Measurements from ENCODE around the gene MARK1. TPM values are rescaled to one million over a fixed set of nuclear protein-coding genes. Genes with fewer than 3 reads are reported as not detected.

MARK1 gene
- total and polyA plus RNA-seq, 9 of the 15 experiments (the other 6 are each of a cell fraction or from before 2014, with no cell fraction given) = not detected

DNA sequence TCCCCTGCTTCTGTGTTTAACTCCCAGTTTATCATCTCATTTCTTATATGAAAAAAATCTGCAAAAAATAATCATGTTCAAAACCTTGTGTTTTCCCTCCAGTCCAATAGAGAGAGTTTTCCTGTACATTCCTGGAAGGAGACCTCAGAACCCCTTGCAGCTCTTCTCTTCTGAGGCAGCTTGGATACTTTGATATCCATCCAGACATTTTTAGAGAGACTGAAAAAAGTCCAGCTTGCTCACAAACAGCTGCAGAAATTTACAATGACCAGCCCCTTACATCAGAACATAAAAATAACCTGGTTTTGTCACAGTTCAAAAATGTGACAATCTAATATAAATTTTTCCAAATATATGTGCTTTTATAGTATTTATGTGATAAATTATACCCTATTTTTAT is 88.9 kb downstream of the MARK1 start:
- no peak for FAIRE-seq
- ChIA-PET CTCF (ENCODE audit: low intra/inter-chr PET ratio) (no interaction called here), POLR2A (no interaction called here)
- no TSS peak for BruUV-seq (replicated peaks)
- no peak overlapping the region for H3K27ac ChIP-seq (ENCODE audit: extremely low read depth, low read depth, low read length)
- H3K9ac ChIP-seq (ENCODE audit: insufficient read depth in 1 of 2, low read depth in 2 of 2, low read length in 2 of 2) = no peak overlapping the region
- intact Hi-C loops (cut with micrococcal nuclease) (no loop called here), in situ Hi-C loops (cut with MboI) (no loop called here)
- no peak for ATAC-seq
- no peak overlapping the region for H3K4me2 ChIP-seq (ENCODE audit: insufficient read depth, low read length)
- no peak overlapping the region for H2AFZ ChIP-seq (ENCODE audit: low read depth, low read length)
- no peaks in the 10 kb centered on the region for H3K36me3 ChIP-seq (ENCODE audit: control insufficient read depth, insufficient read depth, low read length)
- no peaks in the 10 kb centered on the region for H4K20me1 ChIP-seq (replicated peaks; ENCODE audit: control insufficient read depth, insufficient read depth, low read length)
- H3K9me1 ChIP-seq (ENCODE audit: control insufficient read depth, insufficient read depth, low read length) = no peaks in the 10 kb centered on the region
- H3K4me1 ChIP-seq (replicated peaks in 1 of 2; ENCODE audit: control insufficient read depth in 2 of 2, insufficient read depth in 2 of 2, low read length in 2 of 2) = no peaks in the 10 kb centered on the region
- no peaks in the 10 kb centered on the region for H3K9me3 ChIP-seq (replicated peaks; ENCODE audit: control insufficient read depth, insufficient read depth, low read depth, low read length)
- H3K27me3 ChIP-seq (ENCODE audit: control insufficient read depth in 2 of 2, insufficient read depth in 2 of 2, low read length in 2 of 2) = no peaks in the 10 kb centered on the region
- no peaks in the 10 kb centered on the region for H3K79me2 ChIP-seq (ENCODE audit: control insufficient read depth, insufficient read depth, low read length)
- no peak for DNase-seq (ENCODE audit: extremely low read depth in 1 of 4, low spot score in 3 of 4)
- no peak overlapping the region for H3K4me3 ChIP-seq
- TF ChIP-seq, protein P1, sequence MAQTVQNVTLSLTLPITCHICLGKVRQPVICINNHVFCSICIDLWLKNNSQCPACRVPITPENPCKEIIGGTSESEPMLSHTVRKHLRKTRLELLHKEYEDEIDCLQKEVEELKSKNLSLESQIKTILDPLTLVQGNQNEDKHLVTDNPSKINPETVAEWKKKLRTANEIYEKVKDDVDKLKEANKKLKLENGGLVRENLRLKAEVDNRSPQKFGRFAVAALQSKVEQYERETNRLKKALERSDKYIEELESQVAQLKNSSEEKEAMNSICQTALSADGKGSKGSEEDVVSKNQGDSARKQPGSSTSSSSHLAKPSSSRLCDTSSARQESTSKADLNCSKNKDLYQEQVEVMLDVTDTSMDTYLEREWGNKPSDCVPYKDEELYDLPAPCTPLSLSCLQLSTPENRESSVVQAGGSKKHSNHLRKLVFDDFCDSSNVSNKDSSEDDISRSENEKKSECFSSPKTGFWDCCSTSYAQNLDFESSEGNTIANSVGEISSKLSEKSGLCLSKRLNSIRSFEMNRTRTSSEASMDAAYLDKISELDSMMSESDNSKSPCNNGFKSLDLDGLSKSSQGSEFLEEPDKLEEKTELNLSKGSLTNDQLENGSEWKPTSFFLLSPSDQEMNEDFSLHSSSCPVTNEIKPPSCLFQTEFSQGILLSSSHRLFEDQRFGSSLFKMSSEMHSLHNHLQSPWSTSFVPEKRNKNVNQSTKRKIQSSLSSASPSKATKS (CRISPR knock-in tag; IDR thresholded peaks at IDR 0.05) = no peak
- TF ChIP-seq CAMTA2 (CRISPR knock-in tag; conservative IDR thresholded peaks at IDR 0.05) = no peak
- no peak for TF ChIP-seq NR0B1 (IDR thresholded peaks at IDR 0.05; ENCODE audit: partially characterized antibody)
- no peak for TF ChIP-seq ZNF263 (CRISPR knock-in tag; IDR thresholded peaks at IDR 0.05; ENCODE audit: borderline replicate concordance)
- no peak for TF ChIP-seq RCOR1 (IDR thresholded peaks at IDR 0.05; ENCODE audit: borderline replicate concordance in 1 of 2, low read depth in 2 of 2, low read length in 2 of 2)
- TF ChIP-seq RNF2 (IDR thresholded peaks at IDR 0.05) = no peak
- TF ChIP-seq, protein P2, sequence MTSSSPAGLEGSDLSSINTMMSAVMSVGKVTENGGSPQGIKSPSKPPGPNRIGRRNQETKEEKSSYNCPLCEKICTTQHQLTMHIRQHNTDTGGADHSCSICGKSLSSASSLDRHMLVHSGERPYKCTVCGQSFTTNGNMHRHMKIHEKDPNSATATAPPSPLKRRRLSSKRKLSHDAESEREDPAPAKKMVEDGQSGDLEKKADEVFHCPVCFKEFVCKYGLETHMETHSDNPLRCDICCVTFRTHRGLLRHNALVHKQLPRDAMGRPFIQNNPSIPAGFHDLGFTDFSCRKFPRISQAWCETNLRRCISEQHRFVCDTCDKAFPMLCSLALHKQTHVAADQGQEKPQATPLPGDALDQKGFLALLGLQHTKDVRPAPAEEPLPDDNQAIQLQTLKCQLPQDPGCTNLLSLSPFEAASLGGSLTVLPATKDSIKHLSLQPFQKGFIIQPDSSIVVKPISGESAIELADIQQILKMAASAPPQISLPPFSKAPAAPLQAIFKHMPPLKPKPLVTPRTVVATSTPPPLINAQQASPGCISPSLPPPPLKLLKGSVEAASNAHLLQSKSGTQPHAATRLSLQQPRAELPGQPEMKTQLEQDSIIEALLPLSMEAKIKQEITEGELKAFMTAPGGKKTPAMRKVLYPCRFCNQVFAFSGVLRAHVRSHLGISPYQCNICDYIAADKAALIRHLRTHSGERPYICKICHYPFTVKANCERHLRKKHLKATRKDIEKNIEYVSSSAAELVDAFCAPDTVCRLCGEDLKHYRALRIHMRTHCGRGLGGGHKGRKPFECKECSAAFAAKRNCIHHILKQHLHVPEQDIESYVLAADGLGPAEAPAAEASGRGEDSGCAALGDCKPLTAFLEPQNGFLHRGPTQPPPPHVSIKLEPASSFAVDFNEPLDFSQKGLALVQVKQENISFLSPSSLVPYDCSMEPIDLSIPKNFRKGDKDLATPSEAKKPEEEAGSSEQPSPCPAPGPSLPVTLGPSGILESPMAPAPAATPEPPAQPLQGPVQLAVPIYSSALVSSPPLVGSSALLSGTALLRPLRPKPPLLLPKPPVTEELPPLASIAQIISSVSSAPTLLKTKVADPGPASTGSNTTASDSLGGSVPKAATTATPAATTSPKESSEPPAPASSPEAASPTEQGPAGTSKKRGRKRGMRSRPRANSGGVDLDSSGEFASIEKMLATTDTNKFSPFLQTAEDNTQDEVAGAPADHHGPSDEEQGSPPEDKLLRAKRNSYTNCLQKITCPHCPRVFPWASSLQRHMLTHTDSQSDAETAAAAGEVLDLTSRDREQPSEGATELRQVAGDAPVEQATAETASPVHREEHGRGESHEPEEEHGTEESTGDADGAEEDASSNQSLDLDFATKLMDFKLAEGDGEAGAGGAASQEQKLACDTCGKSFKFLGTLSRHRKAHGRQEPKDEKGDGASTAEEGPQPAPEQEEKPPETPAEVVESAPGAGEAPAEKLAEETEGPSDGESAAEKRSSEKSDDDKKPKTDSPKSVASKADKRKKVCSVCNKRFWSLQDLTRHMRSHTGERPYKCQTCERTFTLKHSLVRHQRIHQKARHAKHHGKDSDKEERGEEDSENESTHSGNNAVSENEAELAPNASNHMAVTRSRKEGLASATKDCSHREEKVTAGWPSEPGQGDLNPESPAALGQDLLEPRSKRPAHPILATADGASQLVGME (CRISPR knock-in tag; IDR thresholded peaks at IDR 0.05) = no peak
- no peak for TF ChIP-seq SPI1 (IDR thresholded peaks at IDR 0.05; ENCODE audit: borderline replicate concordance, low read depth, low read length)
- TF ChIP-seq ZNF583 (CRISPR knock-in tag; IDR thresholded peaks at IDR 0.05) = no peak
- TF ChIP-seq FOXA1 (IDR thresholded peaks at IDR 0.05; ENCODE audit: borderline replicate concordance) = no peak
- no peak for TF ChIP-seq MECOM (CRISPR knock-in tag; IDR thresholded peaks at IDR 0.05)
- TF ChIP-seq, protein P3, sequence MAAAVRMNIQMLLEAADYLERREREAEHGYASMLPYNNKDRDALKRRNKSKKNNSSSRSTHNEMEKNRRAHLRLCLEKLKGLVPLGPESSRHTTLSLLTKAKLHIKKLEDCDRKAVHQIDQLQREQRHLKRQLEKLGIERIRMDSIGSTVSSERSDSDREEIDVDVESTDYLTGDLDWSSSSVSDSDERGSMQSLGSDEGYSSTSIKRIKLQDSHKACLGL (CRISPR knock-in tag; IDR thresholded peaks at IDR 0.05; ENCODE audit: borderline replicate concordance, poor library complexity, severe bottlenecking) = no peak
- no peak for TF ChIP-seq OTX1 (CRISPR knock-in tag; IDR thresholded peaks at IDR 0.05)
- TF ChIP-seq TBL1XR1 (IDR thresholded peaks at IDR 0.05; ENCODE audit: low read length in 2 of 2) = no peak
- no peak for TF ChIP-seq COPS2 (conservative IDR thresholded peaks at IDR 0.05)

All from K562 (cell line).